ENCODE data around the gene ATP2B3. TPM values are rescaled to one million over a fixed set of nuclear protein-coding genes. Genes with fewer than 3 reads are reported as not detected.
A peak's percentile ranks its signal among the peaks of the same experiment; 100 is the strongest.

ATP2B3 gene
- total and polyA plus RNA-seq, 9 of the 15 experiments (the other 6 are each of a cell fraction or from before 2014, with no cell fraction given): 0.04 TPM; not detected in 8

DNA sequence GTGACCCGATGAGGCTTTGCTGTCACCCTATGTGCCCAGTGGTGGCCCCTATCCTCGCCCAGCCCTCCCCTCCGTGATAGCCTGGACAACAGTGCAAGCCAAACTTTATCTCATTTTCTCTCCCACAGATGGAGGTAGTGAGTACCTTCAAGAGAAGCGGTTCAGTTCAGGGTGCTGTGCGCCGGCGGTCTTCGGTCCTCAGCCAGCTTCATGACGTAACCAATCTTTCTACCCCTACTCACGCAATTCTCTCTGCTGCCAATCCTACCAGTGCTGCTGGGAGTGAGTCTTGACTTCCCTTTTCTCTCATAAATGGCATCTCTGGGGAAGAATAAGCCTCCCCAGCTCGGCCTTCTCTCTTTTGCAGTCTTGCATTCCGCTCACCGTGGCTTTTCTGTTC is 52.0 kb downstream of the ATP2B3 start:
- Histone ChIP-seq H3K27ac (ENCODE audit: extremely low read depth, low read depth, low read length) (no peak overlapping the region), H3K36me3 (ENCODE audit: control insufficient read depth, insufficient read depth, low read length) (no peaks in the 10 kb centered on the region), H3K4me1 (replicated peaks in 1 of 2; ENCODE audit: control insufficient read depth in 2 of 2, insufficient read depth in 2 of 2, low read length in 2 of 2) (peaks cover 0 to 18% of the 10 kb centered on the region in 2 experiments; a peak in 3 of 5 replicates), H3K4me2 (ENCODE audit: insufficient read depth, low read length) (no peak overlapping the region; the same call in 1 of the 2 replicates), H3K27me3 (ENCODE audit: control insufficient read depth in 2 of 2, insufficient read depth in 2 of 2, low read length in 2 of 2) (peaks cover 14 to 91% of the 10 kb centered on the region in 2 experiments; a peak in 4 of 5 replicates), H3K9ac (ENCODE audit: insufficient read depth in 1 of 2, low read depth in 2 of 2, low read length in 2 of 2) (no peak overlapping the region), H2AFZ (ENCODE audit: low read depth, low read length) (peak overlapping the region; percentile 8; the same call in 1 of the 2 replicates), H3K9me3 (replicated peaks; ENCODE audit: control insufficient read depth, insufficient read depth, low read depth, low read length) (no peaks in the 10 kb centered on the region), H3K4me3 (no peak overlapping the region), H3K9me1 (ENCODE audit: control insufficient read depth, insufficient read depth, low read length) (no peaks in the 10 kb centered on the region), H4K20me1 (replicated peaks; ENCODE audit: control insufficient read depth, insufficient read depth, low read length) (peaks cover 13% of the 10 kb centered on the region), H3K79me2 (ENCODE audit: control insufficient read depth, insufficient read depth, low read length) (no peaks in the 10 kb centered on the region)
- no peak for FAIRE-seq
- CTCF ChIA-PET (ENCODE audit: low intra/inter-chr PET ratio): no interaction called here
- intact Hi-C loops (cut with micrococcal nuclease): no loop called here
- in situ Hi-C loops (cut with MboI): no loop called here
- POLR2A ChIA-PET: interaction anchor here (0.6 to 0.9 kb wide), 2 partner anchors 9 to 15 kb away, joined by 3 to 4 read pairs; no protein-coding TSS in a partner anchor
- ATAC-seq: peak; percentile 68
- WGBS (ENCODE audit: insufficient coverage, low coverage, missing lambda C conversion rate): 16% methylated on average over 9 of the region's 13 CpGs
- DNase-seq (ENCODE audit: extremely low read depth in 1 of 4, low spot score in 3 of 4): peak; percentile 15 to 39 (median 32)
- no TSS peak for BruUV-seq (replicated peaks)
- TF ChIP-seq, protein P1, sequence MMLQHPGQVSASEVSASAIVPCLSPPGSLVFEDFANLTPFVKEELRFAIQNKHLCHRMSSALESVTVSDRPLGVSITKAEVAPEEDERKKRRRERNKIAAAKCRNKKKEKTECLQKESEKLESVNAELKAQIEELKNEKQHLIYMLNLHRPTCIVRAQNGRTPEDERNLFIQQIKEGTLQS (IDR thresholded peaks at IDR 0.05): peak; percentile 30; the same call in 1 of the 2 replicates
- TF ChIP-seq, protein P1 (CRISPR knock-in tag; conservative IDR thresholded peaks at IDR 0.05): no peak
- TF ChIP-seq PRPF4 (IDR thresholded peaks at IDR 0.05; ENCODE audit: insufficient read depth, low read depth, low read length, poor library complexity, severe bottlenecking) (no peak), ATF7 (IDR thresholded peaks at IDR 0.05) (peak; percentile 63; the same call in 1 of the 2 replicates), CREM (IDR thresholded peaks at IDR 0.05; ENCODE audit: low read depth) (0 out of 2 replicates have a peak, but pooled peaks have one; percentile 8), NFRKB (IDR thresholded peaks at IDR 0.05; ENCODE audit: low read depth) (no peak), ZNF764 (CRISPR knock-in tag; IDR thresholded peaks at IDR 0.05; ENCODE audit: low read depth) (no peak), MTA1 (IDR thresholded peaks at IDR 0.05; ENCODE audit: borderline replicate concordance) (no peak), NRF1 (conservative IDR thresholded peaks at IDR 0.05 in 1 of 2, IDR thresholded peaks at IDR 0.05 in 1 of 2) (peak; percentile 35 to 50; a peak in 2 of 4 replicates), FOXM1 (IDR thresholded peaks at IDR 0.05; ENCODE audit: low read depth) (no peak), FOXM1 (CRISPR knock-in tag; IDR thresholded peaks at IDR 0.05; ENCODE audit: low read depth) (no peak), SPI1 (IDR thresholded peaks at IDR 0.05; ENCODE audit: borderline replicate concordance, low read depth, low read length) (0 out of 2 replicates have a peak, but pooled peaks have one; percentile 26)
- TF ChIP-seq, protein P2, sequence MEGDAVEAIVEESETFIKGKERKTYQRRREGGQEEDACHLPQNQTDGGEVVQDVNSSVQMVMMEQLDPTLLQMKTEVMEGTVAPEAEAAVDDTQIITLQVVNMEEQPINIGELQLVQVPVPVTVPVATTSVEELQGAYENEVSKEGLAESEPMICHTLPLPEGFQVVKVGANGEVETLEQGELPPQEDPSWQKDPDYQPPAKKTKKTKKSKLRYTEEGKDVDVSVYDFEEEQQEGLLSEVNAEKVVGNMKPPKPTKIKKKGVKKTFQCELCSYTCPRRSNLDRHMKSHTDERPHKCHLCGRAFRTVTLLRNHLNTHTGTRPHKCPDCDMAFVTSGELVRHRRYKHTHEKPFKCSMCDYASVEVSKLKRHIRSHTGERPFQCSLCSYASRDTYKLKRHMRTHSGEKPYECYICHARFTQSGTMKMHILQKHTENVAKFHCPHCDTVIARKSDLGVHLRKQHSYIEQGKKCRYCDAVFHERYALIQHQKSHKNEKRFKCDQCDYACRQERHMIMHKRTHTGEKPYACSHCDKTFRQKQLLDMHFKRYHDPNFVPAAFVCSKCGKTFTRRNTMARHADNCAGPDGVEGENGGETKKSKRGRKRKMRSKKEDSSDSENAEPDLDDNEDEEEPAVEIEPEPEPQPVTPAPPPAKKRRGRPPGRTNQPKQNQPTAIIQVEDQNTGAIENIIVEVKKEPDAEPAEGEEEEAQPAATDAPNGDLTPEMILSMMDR (IDR thresholded peaks at IDR 0.05 in 2 of 3, conservative IDR thresholded peaks at IDR 0.05 in 1 of 3; ENCODE audit: insufficient read depth in 2 of 3, low read depth in 1 of 3, low read length in 3 of 3): peak in 1 of 3 experiments; percentile 20; a peak in 1 of 6 replicates
- TF ChIP-seq, protein P3, sequence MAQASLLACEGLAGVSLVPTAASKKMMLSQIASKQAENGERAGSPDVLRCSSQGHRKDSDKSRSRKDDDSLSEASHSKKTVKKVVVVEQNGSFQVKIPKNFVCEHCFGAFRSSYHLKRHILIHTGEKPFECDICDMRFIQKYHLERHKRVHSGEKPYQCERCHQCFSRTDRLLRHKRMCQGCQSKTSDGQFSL (CRISPR knock-in tag; IDR thresholded peaks at IDR 0.05): no peak
- TF ChIP-seq, protein P3 (tag; IDR thresholded peaks at IDR 0.05): no peak

All from K562 (cell line).